HEK293T (cell line): ENCODE data around the gene CMPK1.

Experiments used
- ARNT ChIP-seq: fragments of 450-650 bp; IDR thresholded peaks from 2 replicates; pipeline ENCODE4 v1.6.1; 2017; ENCODE audit warnings: mild to moderate bottlenecking
- BHLHE40 ChIP-seq: fragments of 450-650 bp; IDR thresholded peaks from 2 replicates; pipeline ENCODE4 v1.6.1; 2016; ENCODE audit warnings: mild to moderate bottlenecking, moderate library complexity, borderline replicate concordance
- ELF4 ChIP-seq: fragments of 450-650 bp; IDR thresholded peaks from 2 replicates; pipeline ENCODE4 v1.6.1; 2017; ENCODE audit warnings: antibody characterized with exemption
- FOXA1 ChIP-seq: fragments of 450-650 bp; IDR thresholded peaks from 2 replicates; pipeline ENCODE4 v1.6.1; 2016; ENCODE audit warnings: mild to moderate bottlenecking
- FOXK2 ChIP-seq: fragments of 450-650 bp; IDR thresholded peaks from 2 replicates; pipeline ENCODE4 v1.6.1; 2016; ENCODE audit warnings: mild to moderate bottlenecking
- FOXM1 ChIP-seq: fragments of 450-650 bp; IDR thresholded peaks from 2 replicates; pipeline ENCODE4 v1.6.1; 2017; ENCODE audit warnings: mild to moderate bottlenecking, borderline replicate concordance
- HDGF ChIP-seq: fragments of 450-650 bp; IDR thresholded peaks from 2 replicates; pipeline ENCODE4 v1.6.1; 2017; ENCODE audit warnings: antibody characterized with exemption, borderline replicate concordance
- L3MBTL2 ChIP-seq: fragments of 450-650 bp; conservative IDR thresholded peaks from 2 replicates; pipeline ENCODE4 v1.6.1; 2016; ENCODE audit warnings: mild to moderate bottlenecking
- LEF1 ChIP-seq: fragments of 450-650 bp; IDR thresholded peaks from 2 replicates; pipeline ENCODE4 v1.6.1; 2017; ENCODE audit warnings: mild to moderate bottlenecking, borderline replicate concordance
- NFRKB ChIP-seq: fragments of 450-650 bp; IDR thresholded peaks from 2 replicates; pipeline ENCODE4 v1.6.1; 2016; ENCODE audit warnings: mild to moderate bottlenecking, moderate library complexity
- SP1 ChIP-seq: fragments of 450-650 bp; IDR thresholded peaks from 2 replicates; pipeline ENCODE4 v1.6.1; 2017
- SUZ12 ChIP-seq: fragments of 450-650 bp; IDR thresholded peaks from 2 replicates; pipeline ENCODE4 v1.6.1; 2016; ENCODE audit warnings: mild to moderate bottlenecking
- TARDBP ChIP-seq: fragments of 450-650 bp; IDR thresholded peaks from 2 replicates; pipeline ENCODE4 v1.6.1; 2016
- ZNF384 ChIP-seq: fragments of 450-650 bp; IDR thresholded peaks from 2 replicates; pipeline ENCODE4 v1.6.1; 2016

- TF ChIP-seq BHLHE40 (no peak), SUZ12 (no peak), HDGF (no peak), ELF4 (no peak), SP1 (no peak), L3MBTL2 (no peak), TARDBP (no peak), FOXA1 (no peak), ARNT (no peak), FOXM1 (no peak), FOXK2 (no peak), NFRKB (no peak), LEF1 (no peak), ZNF384 (no peak)
Observed at GRCh38 chr1:47331875-47332274, 1.7 kb upstream of the CMPK1 start.
